Cardiac fibroblast (primary cell): Measurements from ENCODE around the gene CCNE1.

Source experiments
- DNase-seq, 2 donors: peaks; one replicate each; pipeline versions ENCODE4 v3.0.0 to v3.0.0-alpha.2; 2010; ENCODE audit warnings: low read depth in 2 of 2
- H3K4me3 ChIP-seq, 2 donors: replicated peaks in 1 of 2; 1 replicate in 1 of 2; 2 replicates in 1 of 2; pipeline ENCODE4 v1.5.1; 2011; ENCODE audit warnings: low read depth in 2 of 2, low read length in 2 of 2, mild to moderate bottlenecking in 2 of 2, moderate library complexity in 1 of 2
- TF ChIP-seq, protein P1 (sequence below): IDR thresholded peaks from one replicate; pipeline ENCODE4 v1.5.1; 2011; ENCODE audit warnings: low read depth, mild to moderate bottlenecking, low read length, inconsistent platforms

CCNE1 gene

DNA sequence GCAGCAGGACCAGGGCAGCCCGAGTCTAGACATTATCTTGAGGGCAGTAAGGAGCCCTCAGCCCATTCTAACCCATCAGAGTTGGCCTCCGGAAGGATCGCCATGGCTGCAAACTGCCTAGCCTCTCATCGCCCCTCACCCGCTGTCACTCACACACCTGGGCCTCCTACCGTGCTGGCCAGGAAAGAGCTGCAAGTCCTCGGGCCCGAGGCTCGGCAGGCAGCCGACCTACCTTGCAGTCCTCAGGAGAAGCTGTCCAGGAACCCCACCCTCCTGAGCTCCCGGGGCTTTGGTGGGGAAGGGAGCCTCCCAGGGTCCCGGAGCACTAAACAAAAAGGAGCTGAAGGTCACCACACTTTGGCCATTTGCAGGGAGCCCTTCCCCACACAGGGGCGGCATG is 46.8 kb downstream of the CCNE1 start:
- TF ChIP-seq, protein P1, sequence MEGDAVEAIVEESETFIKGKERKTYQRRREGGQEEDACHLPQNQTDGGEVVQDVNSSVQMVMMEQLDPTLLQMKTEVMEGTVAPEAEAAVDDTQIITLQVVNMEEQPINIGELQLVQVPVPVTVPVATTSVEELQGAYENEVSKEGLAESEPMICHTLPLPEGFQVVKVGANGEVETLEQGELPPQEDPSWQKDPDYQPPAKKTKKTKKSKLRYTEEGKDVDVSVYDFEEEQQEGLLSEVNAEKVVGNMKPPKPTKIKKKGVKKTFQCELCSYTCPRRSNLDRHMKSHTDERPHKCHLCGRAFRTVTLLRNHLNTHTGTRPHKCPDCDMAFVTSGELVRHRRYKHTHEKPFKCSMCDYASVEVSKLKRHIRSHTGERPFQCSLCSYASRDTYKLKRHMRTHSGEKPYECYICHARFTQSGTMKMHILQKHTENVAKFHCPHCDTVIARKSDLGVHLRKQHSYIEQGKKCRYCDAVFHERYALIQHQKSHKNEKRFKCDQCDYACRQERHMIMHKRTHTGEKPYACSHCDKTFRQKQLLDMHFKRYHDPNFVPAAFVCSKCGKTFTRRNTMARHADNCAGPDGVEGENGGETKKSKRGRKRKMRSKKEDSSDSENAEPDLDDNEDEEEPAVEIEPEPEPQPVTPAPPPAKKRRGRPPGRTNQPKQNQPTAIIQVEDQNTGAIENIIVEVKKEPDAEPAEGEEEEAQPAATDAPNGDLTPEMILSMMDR: no peak
- H3K4me3 ChIP-seq: no peak overlapping the region
- DNase-seq: no peak

DNA sequence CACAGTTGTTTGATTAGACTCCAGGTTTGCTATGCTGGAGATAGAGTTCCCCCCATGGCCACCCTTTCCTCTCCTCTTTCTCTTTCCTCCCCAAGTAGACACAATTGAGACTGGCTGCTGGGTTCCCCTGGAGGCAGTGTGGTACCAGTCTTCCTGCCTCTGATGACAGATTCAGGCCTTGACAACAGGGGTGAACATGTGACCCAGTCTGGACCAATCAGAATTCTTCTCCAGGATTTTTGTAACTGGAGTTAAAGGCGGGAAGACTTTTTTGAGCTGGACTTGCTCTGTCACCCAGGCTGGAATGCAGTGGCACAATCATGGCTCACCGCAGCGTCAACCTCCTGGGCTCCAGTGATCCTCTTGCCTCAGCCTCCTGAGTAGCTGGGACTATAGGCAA is 48.7 kb downstream of the CCNE1 start:
- no peak overlapping the region for H3K4me3 ChIP-seq
- TF ChIP-seq, protein P1: no peak
- DNase-seq: no peak

DNA sequence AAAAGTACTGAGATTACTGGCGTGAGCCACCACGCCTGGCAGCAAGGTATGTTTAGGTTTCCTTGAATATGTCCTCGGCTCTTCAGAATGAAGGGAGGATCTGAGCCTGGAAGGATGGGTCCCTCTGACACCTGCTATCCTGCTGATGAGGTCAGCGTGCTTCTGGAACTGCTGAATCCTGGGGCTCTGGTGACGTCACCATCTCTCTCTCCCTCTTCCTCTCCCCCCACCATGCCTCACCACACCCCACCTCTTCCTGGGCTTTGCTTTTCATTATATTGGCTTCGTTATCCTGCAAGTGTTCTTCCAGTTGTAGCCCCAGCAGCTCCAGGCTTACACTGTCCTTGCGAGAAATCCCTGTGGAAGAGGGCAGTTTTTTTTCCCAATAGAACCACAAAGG is 49.8 kb downstream of the CCNE1 start:
- H3K4me3 ChIP-seq: no peak overlapping the region
- no peak for DNase-seq
- TF ChIP-seq, protein P1: no peak

DNA sequence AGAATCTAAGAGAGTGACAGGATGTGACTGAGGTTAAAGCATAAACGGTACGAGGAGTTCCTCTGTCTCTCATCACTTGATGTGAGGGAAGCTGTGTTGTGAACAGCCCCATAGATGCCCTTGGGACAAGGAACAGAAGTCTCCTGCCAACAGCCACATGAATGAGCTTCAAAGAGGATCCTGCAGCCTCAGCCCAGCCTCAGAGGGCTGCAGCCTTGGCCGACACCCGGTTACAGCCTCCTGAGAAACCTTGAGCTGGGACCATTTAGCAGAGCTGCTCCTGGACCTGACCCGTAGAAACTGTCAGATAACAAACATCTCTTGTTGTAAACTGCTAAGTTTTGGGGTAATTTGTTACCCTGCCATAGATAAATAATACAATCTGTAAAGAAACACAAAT is 54.2 kb downstream of the CCNE1 start:
- H3K4me3 ChIP-seq: no peak overlapping the region
- TF ChIP-seq, protein P1: no peak
- no peak for DNase-seq

DNA sequence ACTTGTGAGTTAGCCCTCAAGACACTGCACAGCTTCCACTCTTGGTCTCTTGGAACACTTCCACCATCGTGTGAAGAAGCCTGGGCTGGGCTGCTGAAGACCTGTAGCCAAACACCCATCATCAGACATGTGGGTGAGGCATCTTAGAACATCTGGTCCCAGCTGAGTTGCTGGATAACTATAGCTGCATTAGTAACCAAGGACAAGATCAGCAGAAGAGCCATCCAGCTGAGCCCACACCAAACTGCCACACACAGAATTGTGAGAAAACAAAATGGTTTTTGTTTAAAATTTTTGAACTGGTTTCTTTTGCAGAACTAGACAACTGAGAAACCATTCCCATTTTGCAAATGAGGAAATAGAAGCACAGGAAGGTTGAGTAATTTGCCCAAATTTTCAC is 56.2 kb downstream of the CCNE1 start:
- H3K4me3 ChIP-seq: no peak overlapping the region
- no peak for DNase-seq
- TF ChIP-seq, protein P1: no peak

DNA sequence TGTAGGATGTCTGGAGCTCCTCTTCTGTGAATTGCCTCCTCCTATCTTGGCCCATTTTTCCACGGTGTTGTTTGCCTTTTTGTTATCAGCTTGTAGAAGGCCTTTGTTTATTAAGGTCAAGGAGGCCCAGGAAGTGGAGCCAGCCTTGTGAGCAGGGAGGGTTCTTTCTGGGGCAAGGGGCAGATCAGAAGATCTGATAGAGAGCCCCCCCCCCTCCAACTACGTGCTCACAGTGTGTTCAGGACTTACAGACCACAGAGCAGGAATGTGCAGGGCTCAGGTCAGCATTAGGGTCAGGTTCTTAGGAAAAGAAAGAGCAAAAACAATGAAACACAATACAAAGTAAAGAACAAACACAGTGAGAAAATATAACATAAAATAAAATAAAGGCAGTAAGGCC is 59.4 kb downstream of the CCNE1 start:
- TF ChIP-seq, protein P1: no peak
- no peak for DNase-seq
- H3K4me3 ChIP-seq: no peak overlapping the region

DNA sequence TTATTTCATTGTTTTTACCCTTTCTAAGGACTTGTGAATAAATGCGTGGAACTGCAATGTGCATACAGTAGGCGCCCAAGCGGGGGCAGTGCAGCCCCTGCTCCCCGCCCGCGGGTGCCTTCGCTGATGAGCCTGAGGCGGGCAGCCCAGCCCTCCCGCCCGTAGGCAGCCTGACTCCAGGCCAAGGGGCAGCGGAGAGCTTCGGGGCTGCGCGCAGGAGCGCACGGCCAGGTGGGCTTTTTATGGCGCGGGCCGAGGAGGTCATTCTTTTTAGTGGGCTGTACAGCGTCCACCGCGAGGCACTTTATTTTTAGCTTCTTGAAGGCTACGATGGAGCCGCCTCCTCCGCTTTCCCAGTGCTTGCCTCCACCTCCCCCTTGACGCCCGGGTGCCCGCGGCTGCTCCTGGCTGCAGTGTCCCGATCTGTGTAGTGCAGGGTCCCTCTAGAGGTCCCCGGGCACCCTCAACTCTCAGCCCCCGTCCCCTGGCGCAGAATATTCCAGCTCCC is 60.5 kb downstream of the CCNE1 start:
- TF ChIP-seq, protein P1: no peak
- no peak overlapping the region for H3K4me3 ChIP-seq
- DNase-seq: peak; percentile 34 to 36
